DND-41 (cell line): ENCODE measurements around the gene DOCK9.

ENCODE experiments used
- ATAC-seq: fragments of 200-7000 bp; cut with Tn5 transposase; 3 replicates; pipeline ENCODE4 v1.9.1; 2021; ENCODE audit warnings: low read depth; ENCODE audit not compliant: insufficient read depth
- DNase-seq: peaks from one replicate; pipeline ENCODE4 v3.0.0-alpha.2; 2020
- H2AFZ ChIP-seq: 2 replicates; pipeline ENCODE4 v1.6.0; 2012; ENCODE audit warnings: low read depth, low read length
- H3K27ac ChIP-seq: 2 replicates; pipeline ENCODE4 v1.5.1; 2012; ENCODE audit warnings: low read length, inconsistent platforms
- H3K27me3 ChIP-seq: fragments of 200-600 bp; sonication (generic); 2 replicates; pipeline ENCODE4 v1.6.0; 2012; ENCODE audit warnings: low read length, mild to moderate bottlenecking, inconsistent platforms; ENCODE audit not compliant: insufficient read depth, poor library complexity
- H3K36me3 ChIP-seq: 2 replicates; pipeline ENCODE4 v1.5.1; 2012; ENCODE audit warnings: low read length, inconsistent platforms; ENCODE audit not compliant: insufficient read depth
- H3K4me1 ChIP-seq: 2 replicates; pipeline ENCODE4 v1.5.1; 2012; ENCODE audit warnings: mild to moderate bottlenecking, low read length; ENCODE audit not compliant: insufficient read depth
- H3K4me2 ChIP-seq: 2 replicates; pipeline ENCODE4 v1.6.0; 2012; ENCODE audit warnings: mild to moderate bottlenecking, moderate library complexity, low read length, inconsistent platforms; ENCODE audit not compliant: insufficient read depth
- H3K4me3 ChIP-seq, 2 experiments: fragments of 200-600 bp in 1 of 2; shearing (Covaris generic) in 1 of 2; 2 replicates each; pipeline ENCODE4 v1.5.1; 2012 to 2016; ENCODE audit warnings: inconsistent platforms in 2 of 2, low read length in 2 of 2, mild to moderate bottlenecking in 2 of 2, low read depth in 1 of 2, moderate library complexity in 1 of 2
- H3K79me2 ChIP-seq: 2 replicates; pipeline ENCODE4 v1.6.0; 2012; ENCODE audit warnings: low read length, inconsistent platforms; ENCODE audit not compliant: insufficient read depth
- H3K9ac ChIP-seq: 2 replicates; pipeline ENCODE4 v1.6.0; 2012; ENCODE audit warnings: low read depth, mild to moderate bottlenecking, inconsistent platforms, low read length, moderate library complexity
- H3K9me3 ChIP-seq: 2 replicates; pipeline ENCODE4 v1.5.1; 2012; ENCODE audit warnings: low read length, moderate library complexity, mild to moderate bottlenecking, inconsistent platforms; ENCODE audit not compliant: insufficient read depth, severe bottlenecking
- H4K20me1 ChIP-seq: 2 replicates; pipeline ENCODE4 v1.6.0; 2012; ENCODE audit warnings: low read length; ENCODE audit not compliant: insufficient read depth
- CTCF ChIP-seq: IDR thresholded peaks from 2 replicates; pipeline ENCODE4 v1.5.1; 2012; ENCODE audit warnings: borderline replicate concordance, low read length, moderate library complexity, mild to moderate bottlenecking; ENCODE audit not compliant: poor library complexity, severe bottlenecking; ENCODE audit errors: extremely low read depth
- EZH2 ChIP-seq: IDR thresholded peaks from 3 replicates; pipeline ENCODE4 v1.6.1; 2012; ENCODE audit warnings: borderline replicate concordance, low read depth, mild to moderate bottlenecking, moderate library complexity, low read length, inconsistent platforms; ENCODE audit not compliant: severe bottlenecking

DOCK9 gene

DNA sequence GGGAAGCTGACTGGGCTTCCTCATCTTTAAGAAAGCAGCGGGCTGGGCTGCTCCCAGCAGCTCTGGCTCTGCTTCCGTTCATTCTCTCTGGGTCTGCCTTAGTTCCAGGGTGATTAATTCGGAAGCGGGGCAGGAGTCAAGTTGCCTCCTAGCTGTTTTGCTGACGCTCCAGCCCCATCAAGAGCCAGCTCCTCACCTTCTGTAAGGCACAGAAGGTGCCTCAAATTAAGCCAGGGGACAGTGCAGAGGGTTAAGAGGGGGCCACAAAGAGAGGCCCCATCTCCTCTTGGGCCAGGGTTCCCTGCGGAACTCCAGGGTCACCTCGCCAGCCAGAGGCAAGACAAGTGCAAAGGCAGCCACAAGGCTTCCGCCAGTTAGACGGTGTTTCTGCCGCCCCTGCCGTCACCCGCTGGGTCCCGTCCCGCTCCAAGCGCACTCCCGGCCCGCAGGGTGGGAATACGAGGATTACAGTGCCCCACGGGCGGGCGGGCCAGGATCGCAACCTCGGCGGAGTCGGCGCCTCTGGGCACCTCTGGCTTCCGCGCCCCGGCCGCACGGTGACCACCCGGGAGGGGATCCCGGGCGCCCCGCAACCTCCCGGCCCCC is 225.9 kb downstream of the DOCK9 start:
- H3K4me2 ChIP-seq, result no peak overlapping the region
- no peak for DNase-seq

GRCh38 chr13:98751367-98751782 is 226.5 kb downstream of the DOCK9 start:
- no peaks in the 10 kb centered on the region for H3K9me3 ChIP-seq
- TF ChIP-seq EZH2 (no peak), CTCF (no peak)
- H3K27me3 ChIP-seq, result no peaks in the 10 kb centered on the region
- ATAC-seq (no peak), DNase-seq (no peak)
- no peaks in the 10 kb centered on the region for H3K36me3 ChIP-seq
- no peaks in the 10 kb centered on the region for H3K4me1 ChIP-seq
- no peak overlapping the region for H3K27ac ChIP-seq
- no peaks in the 10 kb centered on the region for H3K79me2 ChIP-seq
- no peaks in the 10 kb centered on the region for H4K20me1 ChIP-seq
- H3K4me3 ChIP-seq, result no peak overlapping the region
- no peak overlapping the region for H3K9ac ChIP-seq
- no peak overlapping the region for H3K4me2 ChIP-seq
- H2AFZ ChIP-seq, result no peak overlapping the region

More for the DNA sequence above, 225.9 kb downstream of the DOCK9 start:
- no peak for TF ChIP-seq CTCF
- TF ChIP-seq EZH2, result no peak
- H3K27ac ChIP-seq, result no peak overlapping the region
- H4K20me1 ChIP-seq, result no peaks in the 10 kb centered on the region
- H3K9me3 ChIP-seq, result no peaks in the 10 kb centered on the region
- H3K4me3 ChIP-seq, result no peak overlapping the region
- no peaks in the 10 kb centered on the region for H3K79me2 ChIP-seq
- no peaks in the 10 kb centered on the region for H3K4me1 ChIP-seq
- no peaks in the 10 kb centered on the region for H3K36me3 ChIP-seq
- no peak overlapping the region for H2AFZ ChIP-seq
- ATAC-seq, result no peak
- no peaks in the 10 kb centered on the region for H3K27me3 ChIP-seq
- no peak overlapping the region for H3K9ac ChIP-seq

DNA sequence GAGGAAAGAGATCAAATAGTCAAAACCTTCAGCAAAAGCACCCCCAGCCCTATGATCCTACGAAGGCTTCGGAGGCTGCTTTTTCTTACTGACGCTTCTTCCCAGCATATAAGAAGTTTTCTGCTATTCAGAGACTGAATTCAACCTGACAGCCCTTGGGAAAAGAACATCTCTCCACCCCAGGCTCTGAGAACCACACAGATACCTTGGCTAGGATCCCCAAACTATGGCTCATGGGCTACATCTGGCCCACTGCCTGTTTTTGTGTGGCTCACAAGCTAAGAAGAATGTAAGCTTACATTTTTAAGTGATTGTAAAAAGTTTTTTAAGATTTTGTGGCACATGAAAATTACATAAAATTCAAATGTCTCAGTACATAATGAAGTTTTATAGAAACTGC is 228.4 kb downstream of the DOCK9 start:
- no peaks in the 10 kb centered on the region for H3K27me3 ChIP-seq
- no peak overlapping the region for H2AFZ ChIP-seq

More for the DNA sequence above, 228.4 kb downstream of the DOCK9 start:
- no peaks in the 10 kb centered on the region for H3K4me1 ChIP-seq
- H3K9me3 ChIP-seq, result no peaks in the 10 kb centered on the region
- DNase-seq (no peak), ATAC-seq (no peak)
- TF ChIP-seq CTCF, result no peak
- TF ChIP-seq EZH2, result no peak
- H3K27ac ChIP-seq, result no peak overlapping the region
- H3K36me3 ChIP-seq, result no peaks in the 10 kb centered on the region
- no peaks in the 10 kb centered on the region for H3K79me2 ChIP-seq
- H3K4me2 ChIP-seq, result no peak overlapping the region
- H3K4me3 ChIP-seq, result no peak overlapping the region
- no peaks in the 10 kb centered on the region for H4K20me1 ChIP-seq
- H3K9ac ChIP-seq, result no peak overlapping the region
